Choroid plexus epithelial cell (primary cell): ENCODE measurements around the gene CPLX1.

Source experiments
- DNase-seq: peaks from one replicate; pipeline ENCODE4 v3.0.0-alpha.2; 2010; ENCODE audit warnings: low read depth
- H3K4me3 ChIP-seq: 2 replicates; pipeline ENCODE4 v1.5.1; 2011; ENCODE audit warnings: low read depth, mild to moderate bottlenecking, control low read depth, low read length, moderate library complexity
- TF ChIP-seq, protein P1 (sequence below): conservative IDR thresholded peaks from 2 replicates; pipeline ENCODE4 v1.5.1; 2011; ENCODE audit warnings: low read depth, mild to moderate bottlenecking, control low read depth, inconsistent platforms, low read length, moderate library complexity

Gene CPLX1

DNA sequence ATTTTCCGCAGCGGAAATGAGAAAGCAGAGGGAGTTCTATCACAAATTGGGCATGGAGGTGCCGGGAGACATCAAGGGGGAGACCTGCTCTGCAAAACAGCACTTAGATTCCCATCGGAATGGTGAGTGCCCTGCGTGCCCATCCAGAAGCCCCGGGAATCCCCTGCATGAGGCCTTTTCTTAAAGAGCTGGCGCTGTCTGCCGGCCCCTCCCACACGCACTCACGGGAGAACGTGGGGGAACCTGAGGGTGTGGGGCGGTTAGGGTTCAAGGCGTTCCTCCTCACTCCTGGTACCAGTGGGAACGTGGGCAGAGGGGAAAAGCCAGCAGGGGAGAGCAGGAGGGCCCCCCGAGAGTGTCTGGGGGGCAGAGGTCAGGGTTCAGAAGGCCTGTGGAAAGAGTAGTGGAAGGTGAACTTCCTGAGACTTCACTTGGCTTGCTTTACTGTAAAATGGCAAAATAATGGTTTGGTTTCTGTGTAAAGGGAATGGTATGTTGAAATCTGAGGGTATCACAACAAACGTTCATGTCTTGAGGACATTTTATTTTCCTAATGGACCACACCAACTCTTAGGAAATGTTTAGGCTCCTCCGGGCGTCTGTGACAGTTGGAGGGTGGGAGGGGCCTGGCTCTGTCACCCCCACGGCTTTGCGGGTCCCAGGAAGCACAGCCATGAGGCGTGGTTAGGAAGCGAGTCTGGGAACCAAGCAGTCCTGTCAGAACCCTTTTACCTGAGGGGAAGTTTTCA, 82.3 kb downstream of the CPLX1 start:
- H3K4me3 ChIP-seq = no peak overlapping the region
- peak; percentile 53 for DNase-seq
- TF ChIP-seq, protein P1, sequence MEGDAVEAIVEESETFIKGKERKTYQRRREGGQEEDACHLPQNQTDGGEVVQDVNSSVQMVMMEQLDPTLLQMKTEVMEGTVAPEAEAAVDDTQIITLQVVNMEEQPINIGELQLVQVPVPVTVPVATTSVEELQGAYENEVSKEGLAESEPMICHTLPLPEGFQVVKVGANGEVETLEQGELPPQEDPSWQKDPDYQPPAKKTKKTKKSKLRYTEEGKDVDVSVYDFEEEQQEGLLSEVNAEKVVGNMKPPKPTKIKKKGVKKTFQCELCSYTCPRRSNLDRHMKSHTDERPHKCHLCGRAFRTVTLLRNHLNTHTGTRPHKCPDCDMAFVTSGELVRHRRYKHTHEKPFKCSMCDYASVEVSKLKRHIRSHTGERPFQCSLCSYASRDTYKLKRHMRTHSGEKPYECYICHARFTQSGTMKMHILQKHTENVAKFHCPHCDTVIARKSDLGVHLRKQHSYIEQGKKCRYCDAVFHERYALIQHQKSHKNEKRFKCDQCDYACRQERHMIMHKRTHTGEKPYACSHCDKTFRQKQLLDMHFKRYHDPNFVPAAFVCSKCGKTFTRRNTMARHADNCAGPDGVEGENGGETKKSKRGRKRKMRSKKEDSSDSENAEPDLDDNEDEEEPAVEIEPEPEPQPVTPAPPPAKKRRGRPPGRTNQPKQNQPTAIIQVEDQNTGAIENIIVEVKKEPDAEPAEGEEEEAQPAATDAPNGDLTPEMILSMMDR = no peak

DNA sequence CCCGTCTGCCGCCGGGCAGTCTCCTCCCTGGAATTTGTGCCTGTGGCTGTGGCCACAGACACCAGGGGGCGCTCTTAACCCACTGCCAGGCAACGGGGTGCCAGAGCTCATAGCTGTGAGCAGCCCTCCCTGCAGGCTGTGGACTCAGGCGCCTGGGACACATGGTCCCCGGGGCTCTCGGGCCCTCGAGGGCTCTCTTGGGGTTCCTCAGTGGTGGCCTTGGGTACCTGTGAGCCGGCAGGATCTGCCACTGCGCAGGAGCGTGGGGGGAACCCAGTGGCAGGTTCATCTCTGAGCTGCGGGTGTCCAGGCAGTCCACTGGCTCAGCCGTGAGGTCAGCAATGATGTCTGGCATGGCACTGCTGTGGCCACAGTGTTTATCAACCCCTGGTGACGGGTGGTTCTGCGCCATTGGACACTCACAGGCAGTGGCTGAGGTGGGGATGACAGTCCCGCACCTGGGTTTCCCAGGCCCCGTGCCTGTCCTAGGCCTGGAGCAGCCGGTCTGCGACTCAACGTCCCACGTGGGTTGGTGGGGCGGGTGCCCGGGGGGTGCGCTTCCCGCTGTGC, 83.1 kb downstream of the CPLX1 start:
- TF ChIP-seq, protein P1 = peak; percentile 89
- no peak overlapping the region for H3K4me3 ChIP-seq
- peak; percentile 73 for DNase-seq

DNA sequence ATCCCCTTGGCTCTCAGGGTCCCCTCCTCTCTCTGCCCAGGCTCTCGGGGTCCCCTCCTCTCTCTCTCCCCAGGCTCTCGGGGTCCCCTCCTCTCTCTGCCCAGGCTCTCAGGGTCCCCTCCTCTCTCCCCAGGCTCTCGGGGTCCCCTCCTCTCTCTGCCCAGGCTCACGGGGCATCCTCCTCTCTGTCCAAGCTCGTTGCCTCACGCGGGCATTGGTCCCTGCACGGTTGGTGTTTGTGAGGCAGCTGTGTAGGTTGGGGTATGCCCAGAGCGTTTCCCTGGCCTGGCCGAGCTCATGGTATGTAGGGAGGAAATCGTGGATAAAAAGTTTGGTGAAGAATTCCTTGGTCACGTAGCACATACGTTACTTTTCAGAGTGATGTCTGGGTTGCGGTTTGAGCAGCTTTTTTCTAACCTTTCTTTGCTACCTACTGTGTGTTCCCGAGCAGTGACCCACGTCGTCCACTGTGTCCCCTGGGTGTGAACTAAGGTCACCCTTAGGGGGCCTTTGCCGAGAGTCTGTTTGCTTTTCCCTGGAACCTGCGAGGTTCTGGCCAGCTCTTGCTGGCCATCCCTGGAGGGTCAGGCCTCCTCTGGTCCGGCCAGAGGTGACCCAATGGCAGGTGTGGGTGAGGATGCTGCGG, 83.7 kb downstream of the CPLX1 start:
- DNase-seq = no peak
- TF ChIP-seq, protein P1 = no peak
- H3K4me3 ChIP-seq = no peak overlapping the region

DNA sequence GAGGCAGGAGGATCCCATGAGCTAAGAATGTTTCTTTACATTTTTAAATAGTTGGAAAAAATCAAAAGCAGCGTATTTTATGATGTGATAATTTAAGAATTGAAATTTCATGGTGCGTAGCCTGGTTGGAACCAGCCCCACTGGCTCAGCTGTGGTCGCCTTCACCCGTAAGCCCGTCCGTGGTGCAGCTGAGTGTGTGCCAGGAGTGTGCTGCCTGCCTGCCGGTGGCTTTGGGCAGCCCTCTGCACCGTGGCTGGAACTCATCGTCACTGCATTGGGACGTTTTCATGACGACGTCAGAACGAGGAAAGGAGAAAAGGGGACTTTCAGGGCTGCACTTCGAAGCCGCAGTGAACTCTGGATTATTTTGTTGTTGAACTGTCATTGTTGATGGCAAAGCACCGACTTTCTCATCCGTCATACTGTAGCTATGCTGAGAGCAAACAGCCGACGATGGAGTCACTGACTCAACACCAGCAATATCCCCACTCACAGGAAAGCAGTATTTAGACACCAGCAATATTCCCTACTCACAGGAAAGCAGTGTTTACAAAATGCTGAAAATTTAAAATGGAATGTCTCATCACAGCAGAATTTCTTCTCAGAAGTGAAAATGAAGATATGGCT, 85.2 kb downstream of the CPLX1 start:
- no peak overlapping the region for H3K4me3 ChIP-seq
- TF ChIP-seq, protein P1 = no peak
- no peak for DNase-seq

DNA sequence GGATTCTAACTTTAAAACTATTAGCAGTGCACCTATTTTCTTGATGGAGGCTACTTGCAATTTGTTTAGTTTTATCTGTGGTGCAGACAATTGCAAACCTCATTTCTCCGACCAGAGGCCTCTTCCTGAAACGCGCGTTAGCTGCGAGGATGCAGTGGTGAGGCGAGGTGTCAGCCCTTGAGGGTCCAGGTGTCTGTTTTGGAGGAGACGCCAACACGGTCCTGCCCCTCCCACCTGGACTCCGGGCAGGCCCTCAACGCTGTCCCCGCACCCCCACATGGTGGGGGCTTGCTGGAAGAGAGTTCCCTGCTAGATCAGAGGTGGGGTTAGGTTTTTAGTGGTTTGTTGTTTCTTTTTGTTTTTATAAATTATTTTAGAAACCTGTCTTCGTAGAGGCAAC, 85.9 kb downstream of the CPLX1 start:
- TF ChIP-seq, protein P1 = no peak

DNA sequence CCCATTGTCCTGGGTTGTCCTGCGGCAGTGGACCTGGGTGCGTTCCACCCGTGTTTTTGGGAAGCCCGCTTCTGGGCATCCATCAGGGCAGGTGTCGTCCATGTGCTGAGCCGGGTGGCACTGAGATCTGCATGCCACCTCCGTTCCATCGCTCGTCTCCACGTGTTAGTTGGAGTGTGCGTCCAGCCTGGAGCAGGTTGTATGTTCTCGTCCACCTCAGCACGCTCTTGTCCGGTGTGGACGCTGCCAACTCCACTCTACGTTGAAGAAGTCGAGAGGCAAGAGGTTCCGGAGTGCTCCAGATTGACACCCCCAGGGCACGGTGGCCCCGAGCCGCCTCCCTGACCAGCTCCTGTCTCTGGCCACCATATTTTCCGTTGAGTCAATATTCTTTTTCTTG, 86.4 kb downstream of the CPLX1 start:
- no peak overlapping the region for H3K4me3 ChIP-seq
- TF ChIP-seq, protein P1 = no peak
- DNase-seq = no peak

More for the DNA sequence above, 85.9 kb downstream of the CPLX1 start:
- no peak for DNase-seq
- H3K4me3 ChIP-seq = no peak overlapping the region
